Common myeloid progenitor, CD34-positive (primary cell): ENCODE data around the gene CDC14A.

ENCODE experiments used
- CTCF ChIA-PET: fragments of 350-600 bp; sonication (Branson Sonifier 250); formaldehyde crosslinking; loops from one replicate; lab custom pipeline; 2021; ENCODE audit warnings: antibody characterized with exemption; lab: Charles Lee
- POLR2A ChIA-PET: fragments of 350-600 bp; sonication (Branson Sonifier 250); formaldehyde crosslinking; loops from one replicate; lab custom pipeline; 2021; ENCODE audit warnings: antibody characterized with exemption; lab: Charles Lee
- DNase-seq, 3 donors: peaks; one replicate each; pipeline versions ENCODE4 v3.0.0 to v3.0.0-alpha.2; 2013
- H3K27ac ChIP-seq, 2 experiments: 1 replicate in 1 of 2; 2 replicates in 1 of 2; pipeline ENCODE4 v1.7.0; 2013; ENCODE audit warnings: inconsistent platforms in 2 of 2, low read length in 2 of 2, mild to moderate bottlenecking in 2 of 2, low read depth in 1 of 2, moderate library complexity in 1 of 2; ENCODE audit not compliant: severe bottlenecking in 2 of 2, insufficient read depth in 1 of 2, poor library complexity in 1 of 2
- H3K27me3 ChIP-seq, 5 experiments: replicated peaks in 2 of 5; 1 replicate in 3 of 5; 2 replicates in 2 of 5; pipeline versions ENCODE4 v1.6.1 to v1.7.0; 2013; ENCODE audit warnings: low read length in 4 of 5, mild to moderate bottlenecking in 2 of 5, moderate library complexity in 2 of 5, inconsistent platforms in 1 of 5; ENCODE audit not compliant: insufficient read depth in 5 of 5, control insufficient read depth in 4 of 5
- H3K36me3 ChIP-seq, 4 experiments: 1 replicate in 2 of 4; 2 replicates in 2 of 4; pipeline versions ENCODE4 v1.6.1 to v1.7.0; 2013; ENCODE audit warnings: low read length in 3 of 4, control low read depth in 1 of 4, mild to moderate bottlenecking in 1 of 4; ENCODE audit not compliant: control insufficient read depth in 4 of 4, insufficient read depth in 4 of 4
- H3K4me1 ChIP-seq, 4 experiments: 1 replicate in 3 of 4; 2 replicates in 1 of 4; pipeline versions ENCODE4 v1.6.1 to v1.7.1; 2013; ENCODE audit warnings: low read length in 3 of 4, mild to moderate bottlenecking in 3 of 4, control low read depth in 1 of 4, inconsistent platforms in 1 of 4, moderate library complexity in 1 of 4; ENCODE audit not compliant: control insufficient read depth in 4 of 4, insufficient read depth in 4 of 4; ENCODE audit errors: control extremely low read depth in 1 of 4
- H3K4me3 ChIP-seq, 7 experiments: 1 replicate in 4 of 7; 2 replicates in 3 of 7; pipeline versions ENCODE4 v1.5.1 to v1.7.0; 2013; ENCODE audit warnings: mild to moderate bottlenecking in 7 of 7, low read length in 6 of 7, moderate library complexity in 6 of 7, inconsistent platforms in 2 of 7, low read depth in 2 of 7, control low read depth in 1 of 7; ENCODE audit not compliant: insufficient read depth in 4 of 7, control insufficient read depth in 1 of 7; ENCODE audit errors: extremely low read depth in 1 of 7
- H3K9me3 ChIP-seq, 5 experiments: 1 replicate in 4 of 5; 2 replicates in 1 of 5; pipeline versions ENCODE4 v1.6.1 to v1.7.1; 2013; ENCODE audit warnings: low read length in 4 of 5, mild to moderate bottlenecking in 2 of 5, inconsistent platforms in 1 of 5, low read depth in 1 of 5, moderate library complexity in 1 of 5; ENCODE audit not compliant: control insufficient read depth in 4 of 5, insufficient read depth in 2 of 5; ENCODE audit errors: control extremely low read depth in 1 of 5
- WGBS: methylation state at CpG from one replicate; pipeline ENCODE4 v1.1.5; 2013; ENCODE audit not compliant: insufficient coverage; 5-methylcytosine and 5-hydroxymethylcytosine counted together

Gene CDC14A

DNA sequence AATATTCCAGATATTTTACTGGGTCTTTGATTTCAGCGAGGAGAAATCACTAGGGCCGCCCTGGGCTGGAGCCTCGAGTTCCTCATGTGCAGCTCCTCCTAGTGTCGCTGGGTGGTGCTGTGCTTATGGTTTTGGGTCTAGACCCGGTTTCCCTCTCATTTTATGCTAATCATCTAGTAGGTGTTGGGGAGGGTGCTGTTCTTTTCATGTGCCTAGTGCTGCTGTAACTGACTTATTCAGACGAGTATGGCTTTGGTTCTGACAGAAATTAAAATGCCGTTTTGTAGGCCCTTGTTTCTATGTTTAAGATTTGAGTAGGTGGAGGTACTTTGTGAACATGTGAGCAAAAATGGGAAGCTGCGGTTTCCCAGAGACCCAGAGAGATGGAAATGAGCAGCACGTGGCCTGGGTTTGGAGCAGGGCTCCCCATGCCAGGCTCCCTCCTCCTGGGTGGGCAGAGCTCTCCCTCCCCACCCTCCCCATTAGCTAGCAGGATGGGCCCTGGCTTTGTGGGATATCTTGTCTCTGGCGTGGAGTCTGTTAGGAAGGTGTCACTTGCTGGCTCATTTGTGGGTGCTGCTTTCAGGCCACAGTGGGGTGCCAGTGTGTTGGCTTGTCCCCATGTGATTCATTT, 111.6 kb downstream of the CDC14A start:
- DNase-seq, result peak; percentile 81 to 91 (median 90)
- H3K27me3 ChIP-seq, result no peaks in the 10 kb centered on the region
- peaks cover 3 to 30% (median 14%) of the 10 kb centered on the region in 4 experiments for H3K4me1 ChIP-seq
- H3K27ac ChIP-seq, result no peak overlapping the region
- 0% methylated on average over 7 of the region's 10 CpGs for WGBS
- no peaks in the 10 kb centered on the region for H3K9me3 ChIP-seq
- ChIA-PET CTCF (interaction anchor here (0.5 to 2.0 kb wide), 25 partner anchors 9 to 423 kb away, joined by 3 to 52 read pairs (median 3); partner anchors contain the start of gene GPR88), POLR2A (no interaction called here)
- peaks cover 6 to 20% (median 18%) of the 10 kb centered on the region in 4 experiments for H3K36me3 ChIP-seq
- H3K4me3 ChIP-seq, result peak overlapping the region in 4 of 7 experiments; percentile 14 to 49 (median 31)

DNA sequence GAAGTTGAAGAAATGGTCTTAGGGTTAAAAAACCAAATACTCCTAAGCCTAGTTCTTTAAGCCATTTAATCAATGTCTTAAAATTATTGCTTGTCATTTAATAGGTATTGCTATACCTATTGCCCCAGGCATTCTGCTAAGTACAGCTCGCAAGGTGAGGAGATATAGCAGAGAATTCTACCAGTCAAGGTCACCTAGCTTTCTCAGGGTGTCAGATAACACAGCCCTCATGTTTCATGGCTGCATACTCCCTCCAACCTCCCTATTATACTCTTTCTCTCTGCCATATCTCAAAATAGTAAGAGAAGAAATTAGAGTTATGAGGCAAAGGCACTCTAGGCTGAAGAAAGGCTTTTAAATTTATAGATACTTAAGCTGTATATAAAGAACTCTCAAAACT, 117.3 kb downstream of the CDC14A start:
- Histone ChIP-seq H3K27me3 (no peaks in the 10 kb centered on the region), H3K9me3 (no peaks in the 10 kb centered on the region), H3K4me1 (peaks cover 0 to 8% (median under 1%) of the 10 kb centered on the region in 4 experiments), H3K36me3 (peaks cover 6 to 20% (median 12%) of the 10 kb centered on the region in 4 experiments), H3K27ac (no peak overlapping the region), H3K4me3 (no peak overlapping the region)
- ChIA-PET POLR2A (no interaction called here), CTCF (interaction anchor here (1.1 to 3.2 kb wide), 5 partner anchors 9 to 398 kb away, joined by 3 to 20 read pairs (median 4); no protein-coding TSS in a partner anchor)
- no peak for DNase-seq
- WGBS, result 100% methylated on average over 1 of the region's 1 CpG

- ChIA-PET POLR2A (no interaction called here), CTCF (no interaction called here)
- no peak overlapping the region for H3K27ac ChIP-seq
- peaks cover 2 to 16% (median 13%) of the 10 kb centered on the region in 4 experiments for H3K36me3 ChIP-seq
- H3K27me3 ChIP-seq, result no peaks in the 10 kb centered on the region
- no peaks in the 10 kb centered on the region for H3K9me3 ChIP-seq
- no peak overlapping the region for H3K4me3 ChIP-seq
- DNase-seq, result no peak
- H3K4me1 ChIP-seq, result no peaks in the 10 kb centered on the region
Measured at GRCh38 chr1:100474834-100475233, 122.5 kb downstream of the CDC14A start.

GRCh38 chr1:100476735-100477290, 124.5 kb downstream of the CDC14A start:
- ChIA-PET POLR2A (no interaction called here), CTCF (interaction anchor here (0.6 to 1.6 kb wide), 2 partner anchors 16 to 444 kb away, joined by 3 read pairs; no protein-coding TSS in a partner anchor)
- no peak overlapping the region for H3K27ac ChIP-seq
- no peaks in the 10 kb centered on the region for H3K27me3 ChIP-seq
- H3K9me3 ChIP-seq, result no peaks in the 10 kb centered on the region
- no peak for DNase-seq
- WGBS, result 95% methylated on average over 3 of the region's 4 CpGs
- peaks cover 5 to 17% (median 14%) of the 10 kb centered on the region in 4 experiments for H3K36me3 ChIP-seq
- H3K4me1 ChIP-seq, result no peaks in the 10 kb centered on the region
- H3K4me3 ChIP-seq, result no peak overlapping the region

- Histone ChIP-seq H3K4me3 (no peak overlapping the region), H3K9me3 (peaks cover 0 to 2% (median 0%) of the 10 kb centered on the region in 5 experiments), H3K27me3 (no peaks in the 10 kb centered on the region), H3K36me3 (peaks cover 3 to 19% (median 15%) of the 10 kb centered on the region in 4 experiments), H3K4me1 (no peaks in the 10 kb centered on the region), H3K27ac (no peak overlapping the region)
- no peak for DNase-seq
- CTCF ChIA-PET, result interaction anchor here (0.8 to 1.0 kb wide), 2 partner anchors 11 to 125 kb away, joined by 3 read pairs; no protein-coding TSS in a partner anchor
- POLR2A ChIA-PET, result no interaction called here
- WGBS, result no CpG with 5 or more reads among the region's 1 CpG
Measured at GRCh38 chr1:100478816-100479215, 126.5 kb downstream of the CDC14A start.

- DNase-seq, result no peak
- Histone ChIP-seq H3K27me3 (no peaks in the 10 kb centered on the region), H3K36me3 (peaks cover 3 to 19% (median 18%) of the 10 kb centered on the region in 4 experiments), H3K9me3 (peaks cover 0 to 2% (median 0%) of the 10 kb centered on the region in 5 experiments), H3K4me3 (no peak overlapping the region), H3K27ac (no peak overlapping the region), H3K4me1 (no peaks in the 10 kb centered on the region)
- CTCF ChIA-PET, result interaction anchor here (0.8 to 1.3 kb wide), 2 partner anchors 12 to 387 kb away, joined by 3 read pairs; no protein-coding TSS in a partner anchor
- no CpG with 5 or more reads among the region's 1 CpG for WGBS
- POLR2A ChIA-PET, result no interaction called here
Measured at GRCh38 chr1:100479620-100480338, 127.5 kb downstream of the CDC14A start.
